Neural cell (in vitro differentiated cells): ENCODE measurements around the gene CST6. TPM values are rescaled to one million over a fixed set of nuclear protein-coding genes. Genes with fewer than 3 reads are reported as not detected.

ENCODE experiments used
- H2AFZ ChIP-seq: fragments of 200-600, 300-800 bp; sonication (generic), shearing (Covaris generic); 2 replicates; pipeline ENCODE4 v1.6.0; 2014; ENCODE audit warnings: low read depth, mild to moderate bottlenecking, antibody characterized with exemption, low read length, moderate library complexity
- H3F3A ChIP-seq: fragments of 200-600 bp; shearing (Covaris generic); 2 replicates; pipeline ENCODE4 v1.6.1; 2016; ENCODE audit warnings: mild to moderate bottlenecking, moderate library complexity, mixed read lengths, antibody characterized with exemption, low read length; ENCODE audit not compliant: insufficient read depth, poor library complexity, severe bottlenecking
- H3K27ac ChIP-seq: fragments of 200-600, 300-800 bp; sonication (generic), shearing (Covaris generic); 2 replicates; pipeline ENCODE4 v1.5.1; 2014; ENCODE audit warnings: mild to moderate bottlenecking, low read length, moderate library complexity
- H3K27me3 ChIP-seq: fragments of 300-800, 200-600 bp; sonication (generic), shearing (Covaris generic); 2 replicates; pipeline ENCODE4 v1.6.0; 2014; ENCODE audit warnings: mild to moderate bottlenecking, low read depth, low read length, moderate library complexity; ENCODE audit not compliant: insufficient read depth
- H3K36me3 ChIP-seq: fragments of 300-800, 200-600 bp; sonication (generic), shearing (Covaris generic); 2 replicates; pipeline ENCODE4 v1.5.1; 2014; ENCODE audit warnings: mild to moderate bottlenecking, antibody characterized with exemption, low read length, moderate library complexity; ENCODE audit not compliant: insufficient read depth
- H3K4me2 ChIP-seq: fragments of 300-800, 200-600 bp; sonication (generic), shearing (Covaris generic); 2 replicates; pipeline ENCODE4 v1.6.0; 2014; ENCODE audit warnings: mild to moderate bottlenecking, low read length
- H3K4me3 ChIP-seq: fragments of 300-800, 200-600 bp; sonication (generic), shearing (Covaris generic); 2 replicates; pipeline ENCODE4 v1.5.1; 2014; ENCODE audit warnings: mild to moderate bottlenecking, low read length, moderate library complexity
- H3K79me2 ChIP-seq: fragments of 200-600 bp; shearing (Covaris generic); replicated peaks from 2 replicates; pipeline ENCODE4 v1.6.0; 2014; ENCODE audit warnings: mild to moderate bottlenecking, low read length, moderate library complexity; ENCODE audit not compliant: insufficient read depth
- H3K9ac ChIP-seq: fragments of 300-800, 200-600 bp; sonication (generic), shearing (Covaris generic); 2 replicates; pipeline ENCODE4 v1.6.1; 2016; ENCODE audit warnings: mild to moderate bottlenecking, low read length, mixed read lengths
- H3K9me2 ChIP-seq: fragments of 200-600 bp; shearing (Covaris generic); 2 replicates; pipeline ENCODE4 v1.6.1; 2016; ENCODE audit warnings: mild to moderate bottlenecking, low read length, mixed read lengths; ENCODE audit not compliant: insufficient read depth
- H3K9me3 ChIP-seq: fragments of 200-600, 300-800 bp; sonication (generic), shearing (Covaris generic); 2 replicates; pipeline ENCODE4 v1.6.1; 2016; ENCODE audit warnings: mild to moderate bottlenecking, mixed run types, low read length, moderate library complexity, mixed read lengths
- H4K20me1 ChIP-seq: fragments of 200-600 bp; shearing (Covaris generic); 2 replicates; pipeline ENCODE4 v1.6.1; 2016; ENCODE audit warnings: mild to moderate bottlenecking, mixed run types; ENCODE audit not compliant: insufficient read depth
- EP300 ChIP-seq: fragments of 450-650 bp; conservative IDR thresholded peaks from 2 replicates; pipeline ENCODE4 v1.6.1; 2014; ENCODE audit warnings: antibody characterized with exemption, mild to moderate bottlenecking, moderate library complexity; ENCODE audit not compliant: poor library complexity, severe bottlenecking
- EZH2 ChIP-seq: fragments of 200-600, 300-800 bp; shearing (Covaris generic), sonication (generic); IDR thresholded peaks from 2 replicates; pipeline ENCODE4 v1.6.1; 2014; ENCODE audit warnings: antibody characterized with exemption, low read length, borderline replicate concordance, mild to moderate bottlenecking; ENCODE audit not compliant: insufficient read depth, poor library complexity, severe bottlenecking
- MXI1 ChIP-seq: fragments of 450-650 bp; conservative IDR thresholded peaks from 2 replicates; pipeline ENCODE4 v1.6.1; 2014; ENCODE audit warnings: antibody characterized with exemption, mild to moderate bottlenecking; ENCODE audit not compliant: poor library complexity, severe bottlenecking
- POLR2AphosphoS5 ChIP-seq: IDR thresholded peaks from 2 replicates; pipeline ENCODE4 v1.6.1; 2012
- RAD21 ChIP-seq: fragments of 450-650 bp; conservative IDR thresholded peaks from 2 replicates; pipeline ENCODE4 v1.6.1; 2014; ENCODE audit warnings: antibody characterized with exemption, mild to moderate bottlenecking, moderate library complexity
- REST ChIP-seq: IDR thresholded peaks from 2 replicates; pipeline ENCODE4 v1.6.1; 2012; ENCODE audit warnings: borderline replicate concordance
- SMC3 ChIP-seq: fragments of 450-650 bp; conservative IDR thresholded peaks from 2 replicates; pipeline ENCODE4 v1.6.1; 2014; ENCODE audit warnings: antibody characterized with exemption, mild to moderate bottlenecking, moderate library complexity; ENCODE audit not compliant: poor library complexity
- TAF1 ChIP-seq: IDR thresholded peaks from 2 replicates; pipeline ENCODE4 v1.6.1; 2012; ENCODE audit warnings: low read depth
- polyA plus RNA-seq: library from polyadenylated mRNA; depleted of rRNA; stranded (reverse); fragments of >200 nt; gene quantifications from 2 replicates; pipeline ENCODE4 v1.2.3, GENCODE V29; 2014
- TF ChIP-seq, protein P1 (sequence below): fragments of 450-650 bp; IDR thresholded peaks from 2 replicates; pipeline ENCODE4 v1.5.1; 2014; ENCODE audit warnings: antibody characterized with exemption, mild to moderate bottlenecking, moderate library complexity; ENCODE audit not compliant: poor library complexity, severe bottlenecking

The CST6 gene
- polyA plus RNA-seq, 1 donor from 2014 or later: not detected

- H3K4me3 ChIP-seq: no peak overlapping the region
- no peak overlapping the region for H3K4me2 ChIP-seq
- no peaks in the 10 kb centered on the region for H3K9me2 ChIP-seq
- TF ChIP-seq REST (no peak), EP300 (no peak), RAD21 (no peak), MXI1 (no peak), TAF1 (no peak), POLR2AphosphoS5 (no peak), EZH2 (no peak), SMC3 (no peak)
- TF ChIP-seq, protein P1, sequence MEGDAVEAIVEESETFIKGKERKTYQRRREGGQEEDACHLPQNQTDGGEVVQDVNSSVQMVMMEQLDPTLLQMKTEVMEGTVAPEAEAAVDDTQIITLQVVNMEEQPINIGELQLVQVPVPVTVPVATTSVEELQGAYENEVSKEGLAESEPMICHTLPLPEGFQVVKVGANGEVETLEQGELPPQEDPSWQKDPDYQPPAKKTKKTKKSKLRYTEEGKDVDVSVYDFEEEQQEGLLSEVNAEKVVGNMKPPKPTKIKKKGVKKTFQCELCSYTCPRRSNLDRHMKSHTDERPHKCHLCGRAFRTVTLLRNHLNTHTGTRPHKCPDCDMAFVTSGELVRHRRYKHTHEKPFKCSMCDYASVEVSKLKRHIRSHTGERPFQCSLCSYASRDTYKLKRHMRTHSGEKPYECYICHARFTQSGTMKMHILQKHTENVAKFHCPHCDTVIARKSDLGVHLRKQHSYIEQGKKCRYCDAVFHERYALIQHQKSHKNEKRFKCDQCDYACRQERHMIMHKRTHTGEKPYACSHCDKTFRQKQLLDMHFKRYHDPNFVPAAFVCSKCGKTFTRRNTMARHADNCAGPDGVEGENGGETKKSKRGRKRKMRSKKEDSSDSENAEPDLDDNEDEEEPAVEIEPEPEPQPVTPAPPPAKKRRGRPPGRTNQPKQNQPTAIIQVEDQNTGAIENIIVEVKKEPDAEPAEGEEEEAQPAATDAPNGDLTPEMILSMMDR: no peak
- no peaks in the 10 kb centered on the region for H4K20me1 ChIP-seq
- H3K79me2 ChIP-seq: peaks cover 15% of the 10 kb centered on the region
- no peak overlapping the region for H2AFZ ChIP-seq
- H3F3A ChIP-seq: no peaks in the 10 kb centered on the region
- no peaks in the 10 kb centered on the region for H3K36me3 ChIP-seq
- H3K27me3 ChIP-seq: no peaks in the 10 kb centered on the region
- no peaks in the 10 kb centered on the region for H3K9me3 ChIP-seq
- no peak overlapping the region for H3K27ac ChIP-seq
- H3K9ac ChIP-seq: no peak overlapping the region
These were observed 14.5 kb upstream of the CST6 start for GRCh38 chr11:65997286-65997685.

DNA sequence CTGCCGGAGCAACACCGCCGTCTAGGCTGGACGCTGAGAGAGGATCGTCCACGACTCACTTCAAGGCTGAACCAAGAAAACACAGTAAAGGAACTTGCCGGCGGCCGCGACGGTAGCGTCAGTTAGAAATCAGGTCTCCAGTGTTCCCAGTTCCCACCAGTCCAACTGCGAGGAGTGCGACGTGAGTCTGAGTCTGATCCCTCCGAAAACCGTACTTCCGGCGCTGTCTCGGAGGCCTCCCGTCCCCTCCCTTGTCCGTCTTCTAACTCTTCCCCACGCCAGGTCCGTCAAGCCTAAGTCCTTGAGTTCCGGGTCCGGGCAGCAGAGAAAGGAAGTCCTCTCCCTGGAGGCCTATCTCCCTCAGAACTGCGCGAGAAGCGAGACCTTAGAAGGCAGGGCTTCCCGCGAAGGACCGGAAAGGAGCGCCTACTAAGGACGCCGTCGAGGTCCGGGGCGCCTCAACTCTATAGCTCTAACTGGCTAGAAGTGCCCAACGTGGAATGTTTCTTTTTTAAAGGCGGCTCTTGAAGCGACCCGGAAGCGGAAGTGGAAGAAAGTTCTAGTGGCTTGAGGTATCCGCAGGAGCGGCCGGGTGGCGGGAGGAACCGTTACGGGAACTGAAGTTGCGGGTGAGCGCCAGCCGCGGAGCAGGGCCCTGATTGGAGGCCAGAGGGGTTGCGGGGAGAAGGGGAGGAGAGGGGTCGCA is 9.7 kb upstream of the CST6 start, which contains the start of the genes BANF1 and EIF1AD:
Gene BANF1 (plus strand): TSS at position 562 of the 706 bp plus-strand sequence. CDS start 748 bp downstream, outside the sequence.
Gene EIF1AD (minus strand): TSS at position 216 of the 706 bp plus-strand sequence. CDS start 1,768 bp downstream, outside the sequence.
- TF ChIP-seq TAF1 (peak; percentile 86), EZH2 (no peak), REST (peak; percentile 88), EP300 (peak; percentile 55), RAD21 (peak; percentile 24), MXI1 (peak; percentile 92), SMC3 (no peak), POLR2AphosphoS5 (peak; percentile 80)
- TF ChIP-seq, protein P1: peak; percentile 16
- H2AFZ ChIP-seq: peak within 1 kb of the TSS; percentile 74
- H3K9me3 ChIP-seq: no peaks in the 10 kb centered on the region
- H3K79me2 ChIP-seq: peaks cover 24% of the 10 kb centered on the region
- H3K9ac ChIP-seq: peak within 1 kb of the TSS; percentile 79
- no peaks in the 10 kb centered on the region for H4K20me1 ChIP-seq
- no peaks in the 10 kb centered on the region for H3K9me2 ChIP-seq
- H3K4me3 ChIP-seq: peak within 1 kb of the TSS; percentile 87
- no peaks in the 10 kb centered on the region for H3K36me3 ChIP-seq
- peak within 1 kb of the TSS; percentile 65 for H3K4me2 ChIP-seq
- no peaks in the 10 kb centered on the region for H3F3A ChIP-seq
- H3K27ac ChIP-seq: peak within 1 kb of the TSS; percentile 86
- H3K27me3 ChIP-seq: no peaks in the 10 kb centered on the region
